Coronary artery (tissue), 2 donors: ENCODE data around the gene PRKCD.

Experiments used
- DNase-seq: peaks from one replicate; pipeline ENCODE4 v3.0.0-alpha.2; 2017; ENCODE audit warnings: low spot score
- H3K27ac ChIP-seq, 2 donors: fragments of 200-600 bp; sonication (generic); one replicate each; pipeline ENCODE4 v1.5.1; 2016 to 2019
- H3K4me3 ChIP-seq: fragments of 200-600 bp; sonication (generic); 2 replicates; pipeline ENCODE4 v1.5.1; 2016; ENCODE audit warnings: mild to moderate bottlenecking, moderate library complexity
- TF ChIP-seq, protein P1 (sequence below): fragments of 200-600 bp; sonication (generic); IDR thresholded peaks from one replicate; pipeline ENCODE4 v1.5.1; 2019; ENCODE audit warnings: antibody characterized with exemption

PRKCD gene

GRCh38 chr3:53139906-53140846, 20.8 kb upstream of the PRKCD start:
- DNase-seq, result no peak
- peak overlapping the region in 1 of 2 donors; percentile 66 for H3K27ac ChIP-seq
- no peak overlapping the region for H3K4me3 ChIP-seq
- TF ChIP-seq, protein P1, sequence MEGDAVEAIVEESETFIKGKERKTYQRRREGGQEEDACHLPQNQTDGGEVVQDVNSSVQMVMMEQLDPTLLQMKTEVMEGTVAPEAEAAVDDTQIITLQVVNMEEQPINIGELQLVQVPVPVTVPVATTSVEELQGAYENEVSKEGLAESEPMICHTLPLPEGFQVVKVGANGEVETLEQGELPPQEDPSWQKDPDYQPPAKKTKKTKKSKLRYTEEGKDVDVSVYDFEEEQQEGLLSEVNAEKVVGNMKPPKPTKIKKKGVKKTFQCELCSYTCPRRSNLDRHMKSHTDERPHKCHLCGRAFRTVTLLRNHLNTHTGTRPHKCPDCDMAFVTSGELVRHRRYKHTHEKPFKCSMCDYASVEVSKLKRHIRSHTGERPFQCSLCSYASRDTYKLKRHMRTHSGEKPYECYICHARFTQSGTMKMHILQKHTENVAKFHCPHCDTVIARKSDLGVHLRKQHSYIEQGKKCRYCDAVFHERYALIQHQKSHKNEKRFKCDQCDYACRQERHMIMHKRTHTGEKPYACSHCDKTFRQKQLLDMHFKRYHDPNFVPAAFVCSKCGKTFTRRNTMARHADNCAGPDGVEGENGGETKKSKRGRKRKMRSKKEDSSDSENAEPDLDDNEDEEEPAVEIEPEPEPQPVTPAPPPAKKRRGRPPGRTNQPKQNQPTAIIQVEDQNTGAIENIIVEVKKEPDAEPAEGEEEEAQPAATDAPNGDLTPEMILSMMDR, result no peak

DNA sequence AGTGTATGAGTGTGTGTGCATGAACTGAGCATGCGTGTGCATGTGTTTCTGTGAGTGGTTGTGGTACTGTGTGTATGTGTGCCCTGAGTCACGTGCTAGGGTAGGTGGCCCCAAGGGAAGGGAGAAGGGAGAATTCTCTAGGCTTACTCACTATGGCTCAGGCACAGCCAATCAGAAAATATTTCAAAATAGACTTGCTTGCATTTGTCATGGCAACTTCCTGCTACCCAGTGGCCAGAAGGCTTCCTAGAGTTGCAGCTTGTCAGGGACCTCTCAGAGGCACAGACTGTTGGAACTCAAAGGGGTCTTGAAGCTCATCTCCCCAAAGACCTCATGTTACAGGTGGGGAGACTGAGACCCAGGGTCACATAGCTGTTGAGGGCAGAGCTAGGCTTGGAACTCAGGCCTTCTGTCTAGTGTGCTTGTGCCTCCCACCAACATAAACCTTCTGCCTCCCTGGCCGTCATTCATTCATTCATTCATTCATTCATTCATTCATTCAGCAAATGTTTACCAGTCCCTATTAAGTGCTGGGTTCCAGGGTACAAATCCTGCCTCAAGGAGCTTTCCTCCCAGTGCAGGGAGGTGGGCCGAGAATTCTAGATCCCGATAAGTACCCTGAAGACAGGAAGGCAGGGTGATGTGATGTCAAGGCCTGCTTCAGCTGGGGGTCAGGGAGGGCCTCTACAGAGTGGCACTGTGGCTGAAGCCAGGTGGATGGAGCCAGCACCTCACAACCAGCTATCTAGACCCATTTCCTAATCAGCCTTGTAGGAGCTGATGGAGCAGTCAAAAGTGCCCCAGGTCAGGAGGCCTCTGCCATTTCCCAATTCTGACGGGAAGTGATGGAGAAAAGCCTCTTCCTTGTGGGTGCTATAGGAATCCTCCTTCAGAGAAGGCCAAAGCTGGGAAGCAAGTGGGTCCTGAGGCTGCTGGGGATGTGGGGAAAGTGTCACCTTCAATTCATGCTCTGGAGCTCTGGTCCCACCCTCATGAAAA, 19.9 kb upstream of the PRKCD start:
- peak overlapping the region in 1 of 2 donors; percentile 66 for H3K27ac ChIP-seq
- DNase-seq, result no peak
- no peak overlapping the region for H3K4me3 ChIP-seq
- TF ChIP-seq, protein P1, result no peak

GRCh38 chr3:53142986-53143385, 18.0 kb upstream of the PRKCD start:
- TF ChIP-seq, protein P1, result no peak
- Histone ChIP-seq H3K27ac (peak overlapping the region in 1 of 2 donors; percentile 2), H3K4me3 (no peak overlapping the region)
- DNase-seq, result no peak

GRCh38 chr3:53144446-53144845, 16.6 kb upstream of the PRKCD start:
- no peak for DNase-seq
- TF ChIP-seq, protein P1, result no peak
- Histone ChIP-seq H3K27ac (no peak overlapping the region), H3K4me3 (no peak overlapping the region)

- no peak for DNase-seq
- Histone ChIP-seq H3K27ac (no peak overlapping the region), H3K4me3 (no peak overlapping the region)
- TF ChIP-seq, protein P1, result no peak
Observed at GRCh38 chr3:53144862-53145712, 15.9 kb upstream of the PRKCD start.

- TF ChIP-seq, protein P1, result no peak
- H3K27ac ChIP-seq, result no peak overlapping the region
Observed at GRCh38 chr3:53145713-53146080, 15.3 kb upstream of the PRKCD start.

More at GRCh38 chr3:53145713-53146080, 15.3 kb upstream of the PRKCD start:
- DNase-seq, result no peak
- no peak overlapping the region for H3K4me3 ChIP-seq
